Measurements from ENCODE around the gene DDX6.

The DDX6 gene

GRCh38 chr11:118837868-118838267, 46.9 kb upstream of the DDX6 start:
- H3K4me1 ChIP-seq (ENCODE audit: control insufficient read depth, insufficient read depth, low read length), result no peaks in the 10 kb centered on the region
- POLR2A ChIA-PET, result no interaction called here
- TF ChIP-seq ZNF658 (tag by site-specific recombination; IDR thresholded peaks at IDR 0.05) (no peak), HOXA7 (CRISPR knock-in tag; IDR thresholded peaks at IDR 0.05; ENCODE audit: borderline replicate concordance) (no peak), SP7 (tag by site-specific recombination; IDR thresholded peaks at IDR 0.05) (no peak), GLI4 (tag by site-specific recombination; IDR thresholded peaks at IDR 0.05) (no peak), ZNF792 (tag by site-specific recombination; IDR thresholded peaks at IDR 0.05) (no peak), ZNF341 (tag by site-specific recombination; IDR thresholded peaks at IDR 0.05; ENCODE audit: low read depth) (no peak)
- TF ChIP-seq, protein P1, sequence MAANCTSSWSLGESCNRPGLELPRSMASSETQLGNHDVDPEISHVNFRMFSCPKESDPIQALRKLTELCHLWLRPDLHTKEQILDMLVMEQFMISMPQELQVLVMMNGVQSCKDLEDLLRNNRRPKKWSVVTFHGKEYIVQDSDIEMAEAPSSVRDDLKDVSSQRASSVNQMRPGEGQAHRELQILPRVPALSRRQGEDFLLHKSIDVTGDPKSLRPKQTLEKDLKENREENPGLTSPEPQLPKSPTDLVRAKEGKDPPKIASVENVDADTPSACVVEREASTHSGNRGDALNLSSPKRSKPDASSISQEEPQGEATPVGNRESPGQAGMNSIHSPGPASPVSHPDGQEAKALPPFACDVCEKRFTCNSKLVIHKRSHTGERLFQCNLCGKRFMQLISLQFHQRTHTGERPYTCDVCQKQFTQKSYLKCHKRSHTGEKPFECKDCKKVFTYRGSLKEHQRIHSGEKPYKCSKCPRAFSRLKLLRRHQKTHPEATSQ (tag by site-specific recombination; IDR thresholded peaks at IDR 0.05), result no peak
- TF ChIP-seq, protein P2, sequence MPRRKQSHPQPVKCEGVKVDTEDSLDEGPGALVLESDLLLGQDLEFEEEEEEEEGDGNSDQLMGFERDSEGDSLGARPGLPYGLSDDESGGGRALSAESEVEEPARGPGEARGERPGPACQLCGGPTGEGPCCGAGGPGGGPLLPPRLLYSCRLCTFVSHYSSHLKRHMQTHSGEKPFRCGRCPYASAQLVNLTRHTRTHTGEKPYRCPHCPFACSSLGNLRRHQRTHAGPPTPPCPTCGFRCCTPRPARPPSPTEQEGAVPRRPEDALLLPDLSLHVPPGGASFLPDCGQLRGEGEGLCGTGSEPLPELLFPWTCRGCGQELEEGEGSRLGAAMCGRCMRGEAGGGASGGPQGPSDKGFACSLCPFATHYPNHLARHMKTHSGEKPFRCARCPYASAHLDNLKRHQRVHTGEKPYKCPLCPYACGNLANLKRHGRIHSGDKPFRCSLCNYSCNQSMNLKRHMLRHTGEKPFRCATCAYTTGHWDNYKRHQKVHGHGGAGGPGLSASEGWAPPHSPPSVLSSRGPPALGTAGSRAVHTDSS (tag by site-specific recombination; IDR thresholded peaks at IDR 0.05), result no peak
- CTCF ChIA-PET, result interaction anchor here (0.6 kb wide), 1 partner anchor 471 kb away, joined by 3 read pairs; no protein-coding TSS in a partner anchor
- no peaks in the 10 kb centered on the region for H3K36me3 ChIP-seq (ENCODE audit: control insufficient read depth in 2 of 2, insufficient read depth in 1 of 2, low read length in 2 of 2)
- H3K9me3 ChIP-seq (ENCODE audit: control insufficient read depth, insufficient read depth, low read depth, low read length), result no peaks in the 10 kb centered on the region
- no peak overlapping the region for H3K4me3 ChIP-seq (ENCODE audit: low read depth, low read length)
- no peak overlapping the region for H3K27ac ChIP-seq (ENCODE audit: extremely low read depth, low read depth, low read length)

DNA sequence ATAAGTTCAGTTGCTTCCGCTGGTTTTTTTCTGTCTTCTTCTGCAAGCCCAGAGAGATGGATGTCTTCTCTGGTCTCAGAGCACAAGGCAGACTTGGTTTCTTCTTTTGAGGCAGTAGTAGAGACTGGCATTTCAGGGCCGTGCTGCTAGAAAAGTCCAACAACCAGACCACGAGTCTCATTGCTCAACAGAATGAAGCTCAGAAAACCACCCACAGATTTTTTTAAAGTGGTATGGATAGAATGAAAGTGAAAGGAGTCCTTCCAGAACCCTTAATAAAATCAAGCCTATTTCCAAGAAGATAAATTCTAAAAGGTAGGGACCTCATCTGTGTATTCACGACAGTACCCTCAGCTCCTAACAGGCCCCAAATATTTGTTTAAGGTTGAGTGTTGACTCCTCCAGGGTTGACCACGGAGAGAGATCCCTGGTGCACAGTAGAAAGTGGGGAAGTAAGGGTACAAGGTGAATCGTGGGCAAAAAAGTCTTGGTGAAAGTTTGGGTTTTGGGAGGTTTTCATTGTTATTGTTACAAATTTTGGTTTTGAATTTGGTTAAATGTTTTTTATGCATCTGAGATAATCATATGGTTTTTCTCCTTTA, 43.6 kb upstream of the DDX6 start:
- CTCF ChIA-PET, result interaction anchor here (0.6 to 0.9 kb wide), 2 partner anchors 120 to 145 kb away, joined by 3 read pairs; no protein-coding TSS in a partner anchor
- POLR2A ChIA-PET, result interaction anchor here (0.6 to 1.0 kb wide), 2 partner anchors 19 to 43 kb away, joined by 3 read pairs; partner anchors contain the start of gene DDX6
- TF ChIP-seq, protein P3, sequence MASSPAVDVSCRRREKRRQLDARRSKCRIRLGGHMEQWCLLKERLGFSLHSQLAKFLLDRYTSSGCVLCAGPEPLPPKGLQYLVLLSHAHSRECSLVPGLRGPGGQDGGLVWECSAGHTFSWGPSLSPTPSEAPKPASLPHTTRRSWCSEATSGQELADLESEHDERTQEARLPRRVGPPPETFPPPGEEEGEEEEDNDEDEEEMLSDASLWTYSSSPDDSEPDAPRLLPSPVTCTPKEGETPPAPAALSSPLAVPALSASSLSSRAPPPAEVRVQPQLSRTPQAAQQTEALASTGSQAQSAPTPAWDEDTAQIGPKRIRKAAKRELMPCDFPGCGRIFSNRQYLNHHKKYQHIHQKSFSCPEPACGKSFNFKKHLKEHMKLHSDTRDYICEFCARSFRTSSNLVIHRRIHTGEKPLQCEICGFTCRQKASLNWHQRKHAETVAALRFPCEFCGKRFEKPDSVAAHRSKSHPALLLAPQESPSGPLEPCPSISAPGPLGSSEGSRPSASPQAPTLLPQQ (tag by site-specific recombination; IDR thresholded peaks at IDR 0.05), result no peak
- no peak for TF ChIP-seq ZNF501 (tag by site-specific recombination; IDR thresholded peaks at IDR 0.05)
- TF ChIP-seq ZNF146 (tag by site-specific recombination; IDR thresholded peaks at IDR 0.05), result no peak
- TF ChIP-seq, protein P4, sequence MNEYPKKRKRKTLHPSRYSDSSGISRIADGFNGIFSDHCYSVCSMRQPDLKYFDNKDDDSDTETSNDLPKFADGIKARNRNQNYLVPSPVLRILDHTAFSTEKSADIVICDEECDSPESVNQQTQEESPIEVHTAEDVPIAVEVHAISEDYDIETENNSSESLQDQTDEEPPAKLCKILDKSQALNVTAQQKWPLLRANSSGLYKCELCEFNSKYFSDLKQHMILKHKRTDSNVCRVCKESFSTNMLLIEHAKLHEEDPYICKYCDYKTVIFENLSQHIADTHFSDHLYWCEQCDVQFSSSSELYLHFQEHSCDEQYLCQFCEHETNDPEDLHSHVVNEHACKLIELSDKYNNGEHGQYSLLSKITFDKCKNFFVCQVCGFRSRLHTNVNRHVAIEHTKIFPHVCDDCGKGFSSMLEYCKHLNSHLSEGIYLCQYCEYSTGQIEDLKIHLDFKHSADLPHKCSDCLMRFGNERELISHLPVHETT (tag by site-specific recombination; IDR thresholded peaks at IDR 0.05), result no peak
- TF ChIP-seq ZNF138 (tag by site-specific recombination; IDR thresholded peaks at IDR 0.05; ENCODE audit: borderline replicate concordance), result no peak
- TF ChIP-seq, protein P5, sequence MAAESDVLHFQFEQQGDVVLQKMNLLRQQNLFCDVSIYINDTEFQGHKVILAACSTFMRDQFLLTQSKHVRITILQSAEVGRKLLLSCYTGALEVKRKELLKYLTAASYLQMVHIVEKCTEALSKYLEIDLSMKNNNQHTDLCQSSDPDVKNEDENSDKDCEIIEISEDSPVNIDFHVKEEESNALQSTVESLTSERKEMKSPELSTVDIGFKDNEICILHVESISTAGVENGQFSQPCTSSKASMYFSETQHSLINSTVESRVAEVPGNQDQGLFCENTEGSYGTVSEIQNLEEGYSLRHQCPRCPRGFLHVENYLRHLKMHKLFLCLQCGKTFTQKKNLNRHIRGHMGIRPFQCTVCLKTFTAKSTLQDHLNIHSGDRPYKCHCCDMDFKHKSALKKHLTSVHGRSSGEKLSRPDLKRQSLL (tag by site-specific recombination; IDR thresholded peaks at IDR 0.05), result no peak
- H3K4me1 ChIP-seq (ENCODE audit: control insufficient read depth, insufficient read depth, low read length), result no peaks in the 10 kb centered on the region
- no peak overlapping the region for H3K4me3 ChIP-seq (ENCODE audit: low read depth, low read length)
- H3K36me3 ChIP-seq (ENCODE audit: control insufficient read depth in 2 of 2, insufficient read depth in 1 of 2, low read length in 2 of 2), result no peaks in the 10 kb centered on the region
- no peak overlapping the region for H3K27ac ChIP-seq (ENCODE audit: extremely low read depth, low read depth, low read length)
- no peaks in the 10 kb centered on the region for H3K9me3 ChIP-seq (ENCODE audit: control insufficient read depth, insufficient read depth, low read depth, low read length)

- H3K36me3 ChIP-seq (ENCODE audit: control insufficient read depth in 2 of 2, insufficient read depth in 1 of 2, low read length in 2 of 2), result no peaks in the 10 kb centered on the region
- TF ChIP-seq ZNF239 (tag by site-specific recombination; IDR thresholded peaks at IDR 0.05), result no peak
- no peak for TF ChIP-seq ZNF658 (tag by site-specific recombination; IDR thresholded peaks at IDR 0.05)
- no peak for TF ChIP-seq ZNF777 (tag by site-specific recombination; IDR thresholded peaks at IDR 0.05; ENCODE audit: borderline replicate concordance)
- no peak for TF ChIP-seq RBAK (tag by site-specific recombination; IDR thresholded peaks at IDR 0.05)
- TF ChIP-seq, protein P6, sequence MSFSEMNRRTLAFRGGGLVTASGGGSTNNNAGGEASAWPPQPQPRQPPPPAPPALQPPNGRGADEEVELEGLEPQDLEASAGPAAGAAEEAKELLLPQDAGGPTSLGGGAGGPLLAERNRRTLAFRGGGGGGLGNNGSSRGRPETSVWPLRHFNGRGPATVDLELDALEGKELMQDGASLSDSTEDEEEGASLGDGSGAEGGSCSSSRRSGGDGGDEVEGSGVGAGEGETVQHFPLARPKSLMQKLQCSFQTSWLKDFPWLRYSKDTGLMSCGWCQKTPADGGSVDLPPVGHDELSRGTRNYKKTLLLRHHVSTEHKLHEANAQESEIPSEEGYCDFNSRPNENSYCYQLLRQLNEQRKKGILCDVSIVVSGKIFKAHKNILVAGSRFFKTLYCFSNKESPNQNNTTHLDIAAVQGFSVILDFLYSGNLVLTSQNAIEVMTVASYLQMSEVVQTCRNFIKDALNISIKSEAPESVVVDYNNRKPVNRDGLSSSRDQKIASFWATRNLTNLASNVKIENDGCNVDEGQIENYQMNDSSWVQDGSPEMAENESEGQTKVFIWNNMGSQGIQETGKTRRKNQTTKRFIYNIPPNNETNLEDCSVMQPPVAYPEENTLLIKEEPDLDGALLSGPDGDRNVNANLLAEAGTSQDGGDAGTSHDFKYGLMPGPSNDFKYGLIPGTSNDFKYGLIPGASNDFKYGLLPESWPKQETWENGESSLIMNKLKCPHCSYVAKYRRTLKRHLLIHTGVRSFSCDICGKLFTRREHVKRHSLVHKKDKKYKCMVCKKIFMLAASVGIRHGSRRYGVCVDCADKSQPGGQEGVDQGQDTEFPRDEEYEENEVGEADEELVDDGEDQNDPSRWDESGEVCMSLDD (tag by site-specific recombination; IDR thresholded peaks at IDR 0.05), result no peak
- H3K27ac ChIP-seq (ENCODE audit: extremely low read depth, low read depth, low read length), result no peak overlapping the region
- H3K9me3 ChIP-seq (ENCODE audit: control insufficient read depth, insufficient read depth, low read depth, low read length), result no peaks in the 10 kb centered on the region
- ChIA-PET CTCF (interaction anchor here (0.5 kb wide), 1 partner anchor 115 kb away, joined by 3 read pairs; no protein-coding TSS in a partner anchor), POLR2A (no interaction called here)
- H3K4me1 ChIP-seq (ENCODE audit: control insufficient read depth, insufficient read depth, low read length), result no peaks in the 10 kb centered on the region
- H3K4me3 ChIP-seq (ENCODE audit: low read depth, low read length), result no peak overlapping the region
These were observed 36.2 kb upstream of the DDX6 start for GRCh38 chr11:118827118-118827517.

Measured in HEK293 (cell line).